GM10248 (cell line): ENCODE measurements around the gene AAR2.

Source experiments
- CTCF ChIA-PET: fragments of 300-600 bp; sonication (Branson Sonifier 250); formaldehyde crosslinking; extraction: SDS; loops from one replicate; lab custom pipeline; 2021; ENCODE audit warnings: antibody characterized with exemption; lab: Yijun Ruan, JAX
- POLR2A ChIA-PET: fragments of 350-650 bp; sonication (Branson Sonifier 250); formaldehyde crosslinking; extraction: SDS; loops from one replicate; lab custom pipeline; 2020; ENCODE audit warnings: antibody characterized with exemption; lab: Yijun Ruan, JAX
- DNase-seq: peaks from one replicate; pipeline ENCODE4 v3.0.0; 2012; ENCODE audit errors: extremely low spot score
- CTCF ChIP-seq: IDR thresholded peaks from 2 replicates; pipeline ENCODE4 v1.5.1; 2012; ENCODE audit warnings: mild to moderate bottlenecking, low read depth; ENCODE audit errors: extremely low read depth, missing control alignments, control extremely low read depth

Gene AAR2

GRCh38 chr20:36255445-36255844, 19.2 kb downstream of the AAR2 start:
- DNase-seq, result no peak
- POLR2A ChIA-PET, result no interaction called here
- CTCF ChIA-PET, result interaction anchor here (1.1 to 3.3 kb wide), 4 partner anchors 11 to 184 kb away, joined by 3 to 11 read pairs (median 4); no protein-coding TSS in a partner anchor
- no peak for TF ChIP-seq CTCF

- no peak for DNase-seq
- ChIA-PET POLR2A (no interaction called here), CTCF (no interaction called here)
- no peak for TF ChIP-seq CTCF
Measured at GRCh38 chr20:36259177-36260061, 23.1 kb downstream of the AAR2 start.

- TF ChIP-seq CTCF, result no peak
- no peak for DNase-seq
- ChIA-PET POLR2A (no interaction called here), CTCF (no interaction called here)
Measured at GRCh38 chr20:36260316-36260715, 24.0 kb downstream of the AAR2 start.

GRCh38 chr20:36261389-36262105, 25.3 kb downstream of the AAR2 start:
- POLR2A ChIA-PET, result no interaction called here

GRCh38 chr20:36262440-36262839, 26.2 kb downstream of the AAR2 start:
- CTCF ChIA-PET, result no interaction called here

More at GRCh38 chr20:36261389-36262105, 25.3 kb downstream of the AAR2 start:
- DNase-seq, result no peak
- CTCF ChIA-PET, result no interaction called here
- no peak for TF ChIP-seq CTCF

More at GRCh38 chr20:36262440-36262839, 26.2 kb downstream of the AAR2 start:
- no peak for DNase-seq
- POLR2A ChIA-PET, result no interaction called here
- no peak for TF ChIP-seq CTCF
